Cardiac muscle cell (in vitro differentiated cells and primary cell): ENCODE measurements around the gene BCR. TPM values are rescaled to one million over a fixed set of nuclear protein-coding genes. Genes with fewer than 3 reads are reported as not detected.

ENCODE experiments used
- DNase-seq, 2 donors: peaks; one replicate each; pipeline versions ENCODE4 v3.0.0 to v3.0.0-alpha.2; 2010 to 2017; ENCODE audit warnings: low read depth in 1 of 2, low spot score in 1 of 2
- H3K27ac ChIP-seq: fragments of 200-600 bp; sonication (generic); 2 replicates; pipeline ENCODE4 v1.5.1; 2016
- H3K27me3 ChIP-seq: fragments of 200-600 bp; sonication (generic); 2 replicates; pipeline ENCODE4 v1.6.0; 2016; ENCODE audit warnings: control low read depth
- H3K36me3 ChIP-seq: fragments of 200-600 bp; sonication (generic); 2 replicates; pipeline ENCODE4 v1.5.1; 2016; ENCODE audit warnings: control low read depth
- H3K4me1 ChIP-seq: fragments of 200-600 bp; sonication (generic); 2 replicates; pipeline ENCODE4 v1.8.1; 2017; ENCODE audit warnings: low read depth, mild to moderate bottlenecking, mixed run types
- H3K4me3 ChIP-seq: fragments of 200-600 bp; sonication (generic); 2 replicates; pipeline ENCODE4 v1.5.1; 2016; ENCODE audit warnings: mild to moderate bottlenecking
- H3K9me3 ChIP-seq: fragments of 200-600 bp; sonication (generic); 2 replicates; pipeline ENCODE4 v1.5.1; 2017; ENCODE audit warnings: low read depth, mild to moderate bottlenecking, control low read depth
- polyA plus RNA-seq: library from polyadenylated mRNA; unstranded; fragments of >200 nt; fragmentation: Nextera tagmentation; extraction: Ambion mirVana; gene quantifications from 2 replicates; pipeline ENCODE4 v1.2.1, GENCODE V29; 2016
- total RNA-seq: library from RNA; depleted of rRNA; stranded (reverse); fragments of >200 nt; gene quantifications from 2 replicates; pipeline ENCODE4 v1.2.3, GENCODE V29; 2016
- TF ChIP-seq, protein P1 (sequence below): IDR thresholded peaks from 2 replicates; pipeline ENCODE4 v1.5.1; 2012; ENCODE audit warnings: low read depth, mild to moderate bottlenecking, low read length

BCR gene
- total and polyA plus RNA-seq, 2 experiments from 2014 or later, result 30.9 to 53.1 TPM

DNA sequence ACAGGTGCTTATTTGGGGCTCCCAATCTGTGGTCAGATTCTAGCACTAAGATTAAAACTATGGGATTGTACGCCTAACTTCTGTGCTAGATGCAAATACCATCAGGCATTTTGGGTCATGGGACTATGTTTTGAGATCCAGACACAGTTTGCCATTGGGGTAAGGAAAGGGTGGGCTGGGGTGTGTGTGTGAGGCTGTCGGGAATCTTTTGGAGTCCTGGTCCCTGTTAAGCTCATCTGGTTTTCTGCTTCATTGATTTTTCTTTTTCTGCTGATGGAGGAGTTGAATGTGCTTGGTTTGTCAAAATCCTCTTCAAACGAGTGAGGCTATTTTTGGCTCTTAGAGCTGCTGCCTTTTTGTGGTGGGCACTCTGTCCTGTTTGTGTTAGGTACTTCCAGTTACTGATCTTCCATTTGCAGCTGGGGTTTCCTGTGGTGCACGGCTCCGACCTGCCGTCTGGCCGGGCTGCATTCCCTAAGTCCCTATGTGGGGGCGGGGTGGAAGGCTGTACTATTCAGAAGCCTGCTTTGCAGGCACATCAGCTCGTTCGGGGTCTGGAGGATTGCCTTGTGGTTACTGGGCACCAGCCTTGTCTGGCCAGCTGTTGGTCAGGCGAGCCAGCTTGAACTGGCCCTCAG is 2.9 kb downstream of the BCR start:
- Histone ChIP-seq H3K36me3 (no peaks in the 10 kb centered on the region), H3K9me3 (no peaks in the 10 kb centered on the region), H3K4me1 (peaks cover 21% of the 10 kb centered on the region), H3K27ac (peak overlapping the region; percentile 23), H3K4me3 (peak overlapping the region; percentile 76), H3K27me3 (no peaks in the 10 kb centered on the region)
- DNase-seq, result peak; percentile 76 to 86
- TF ChIP-seq, protein P1, sequence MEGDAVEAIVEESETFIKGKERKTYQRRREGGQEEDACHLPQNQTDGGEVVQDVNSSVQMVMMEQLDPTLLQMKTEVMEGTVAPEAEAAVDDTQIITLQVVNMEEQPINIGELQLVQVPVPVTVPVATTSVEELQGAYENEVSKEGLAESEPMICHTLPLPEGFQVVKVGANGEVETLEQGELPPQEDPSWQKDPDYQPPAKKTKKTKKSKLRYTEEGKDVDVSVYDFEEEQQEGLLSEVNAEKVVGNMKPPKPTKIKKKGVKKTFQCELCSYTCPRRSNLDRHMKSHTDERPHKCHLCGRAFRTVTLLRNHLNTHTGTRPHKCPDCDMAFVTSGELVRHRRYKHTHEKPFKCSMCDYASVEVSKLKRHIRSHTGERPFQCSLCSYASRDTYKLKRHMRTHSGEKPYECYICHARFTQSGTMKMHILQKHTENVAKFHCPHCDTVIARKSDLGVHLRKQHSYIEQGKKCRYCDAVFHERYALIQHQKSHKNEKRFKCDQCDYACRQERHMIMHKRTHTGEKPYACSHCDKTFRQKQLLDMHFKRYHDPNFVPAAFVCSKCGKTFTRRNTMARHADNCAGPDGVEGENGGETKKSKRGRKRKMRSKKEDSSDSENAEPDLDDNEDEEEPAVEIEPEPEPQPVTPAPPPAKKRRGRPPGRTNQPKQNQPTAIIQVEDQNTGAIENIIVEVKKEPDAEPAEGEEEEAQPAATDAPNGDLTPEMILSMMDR, result no peak

DNA sequence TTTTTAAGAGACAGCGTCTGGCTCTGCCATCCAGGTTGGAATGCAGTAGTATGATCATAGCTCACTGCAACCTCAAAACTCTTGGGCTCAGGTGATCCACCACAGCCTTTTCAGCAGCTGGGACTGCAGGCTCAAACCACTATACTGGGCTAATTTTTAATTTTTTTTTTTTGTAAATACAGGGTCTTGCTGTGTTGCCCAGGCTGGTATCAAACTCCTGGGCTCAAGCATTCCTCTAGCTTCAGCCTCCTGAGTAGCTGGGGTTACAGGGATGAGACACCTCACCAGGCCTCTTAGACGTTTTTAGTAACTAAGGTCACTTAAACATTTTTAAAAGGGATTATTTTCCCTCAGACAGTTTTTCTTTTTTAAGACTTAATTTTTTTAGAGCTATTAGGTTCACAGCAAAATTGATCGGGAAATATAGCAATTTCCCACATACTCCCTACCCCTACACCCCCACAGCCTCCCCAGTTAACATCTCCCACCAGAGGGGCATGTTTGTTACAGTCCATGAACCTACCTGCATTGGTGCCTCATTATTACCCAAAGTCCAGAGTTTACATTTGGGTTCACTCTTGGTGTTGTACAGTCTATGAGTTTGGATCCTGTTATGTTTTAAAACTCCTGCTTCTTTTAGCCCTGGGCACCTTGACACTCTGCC is 3.9 kb downstream of the BCR start:
- Histone ChIP-seq H3K4me3 (no peak overlapping the region), H3K27ac (no peak overlapping the region), H3K27me3 (no peaks in the 10 kb centered on the region), H3K9me3 (no peaks in the 10 kb centered on the region), H3K36me3 (no peaks in the 10 kb centered on the region), H3K4me1 (peaks cover 21% of the 10 kb centered on the region)
- TF ChIP-seq, protein P1, result no peak
- DNase-seq, result no peak

DNA sequence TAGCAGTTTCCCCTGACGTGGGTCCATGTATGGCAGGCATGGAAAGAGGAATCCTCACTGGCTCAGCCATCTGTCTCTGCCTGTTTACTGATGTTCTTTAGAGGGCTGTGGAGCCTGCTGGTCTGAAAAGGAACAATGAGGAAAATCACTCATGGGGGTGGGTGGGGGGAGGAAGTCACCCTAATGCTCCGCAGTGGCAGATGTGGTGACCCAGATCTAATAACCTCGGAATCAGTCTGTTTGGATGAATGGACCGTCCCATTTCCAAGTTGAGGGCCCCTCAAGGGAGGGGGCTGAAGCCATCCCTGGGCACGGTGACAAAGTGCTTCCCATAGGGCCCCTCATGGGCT is 4.4 kb downstream of the BCR start:
- no peaks in the 10 kb centered on the region for H3K36me3 ChIP-seq
- H3K9me3 ChIP-seq, result no peaks in the 10 kb centered on the region
- no peak overlapping the region for H3K27ac ChIP-seq
- DNase-seq, result no peak
- TF ChIP-seq, protein P1, result no peak
- no peak overlapping the region for H3K4me3 ChIP-seq
- no peaks in the 10 kb centered on the region for H3K27me3 ChIP-seq
- peaks cover 21% of the 10 kb centered on the region for H3K4me1 ChIP-seq

DNA sequence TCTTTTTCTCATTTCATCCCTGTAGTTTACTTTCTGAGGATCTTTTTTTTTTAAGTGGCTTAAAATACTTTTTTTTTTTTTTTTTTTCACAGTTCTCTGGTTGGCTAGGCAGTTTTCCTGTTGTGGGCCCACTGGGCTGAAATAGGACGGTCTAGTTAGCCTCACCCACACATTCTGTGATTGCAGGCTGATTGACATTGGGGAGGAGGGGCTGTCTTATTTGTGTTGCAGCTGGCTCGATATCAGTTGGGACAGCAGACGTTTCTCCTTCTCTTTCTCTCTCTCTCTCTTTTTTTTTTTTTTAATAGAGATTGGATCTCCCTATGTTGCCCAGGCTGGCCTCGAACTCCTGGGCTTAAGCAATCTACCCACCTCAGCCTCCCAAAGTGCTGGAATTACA is 6.9 kb downstream of the BCR start:
- Histone ChIP-seq H3K27me3 (no peaks in the 10 kb centered on the region), H3K4me3 (no peak overlapping the region), H3K9me3 (no peaks in the 10 kb centered on the region), H3K27ac (no peak overlapping the region), H3K4me1 (peaks cover 24% of the 10 kb centered on the region), H3K36me3 (no peaks in the 10 kb centered on the region)
- peak in 1 of 2 donors; percentile 47 for DNase-seq
- TF ChIP-seq, protein P1, result no peak

DNA sequence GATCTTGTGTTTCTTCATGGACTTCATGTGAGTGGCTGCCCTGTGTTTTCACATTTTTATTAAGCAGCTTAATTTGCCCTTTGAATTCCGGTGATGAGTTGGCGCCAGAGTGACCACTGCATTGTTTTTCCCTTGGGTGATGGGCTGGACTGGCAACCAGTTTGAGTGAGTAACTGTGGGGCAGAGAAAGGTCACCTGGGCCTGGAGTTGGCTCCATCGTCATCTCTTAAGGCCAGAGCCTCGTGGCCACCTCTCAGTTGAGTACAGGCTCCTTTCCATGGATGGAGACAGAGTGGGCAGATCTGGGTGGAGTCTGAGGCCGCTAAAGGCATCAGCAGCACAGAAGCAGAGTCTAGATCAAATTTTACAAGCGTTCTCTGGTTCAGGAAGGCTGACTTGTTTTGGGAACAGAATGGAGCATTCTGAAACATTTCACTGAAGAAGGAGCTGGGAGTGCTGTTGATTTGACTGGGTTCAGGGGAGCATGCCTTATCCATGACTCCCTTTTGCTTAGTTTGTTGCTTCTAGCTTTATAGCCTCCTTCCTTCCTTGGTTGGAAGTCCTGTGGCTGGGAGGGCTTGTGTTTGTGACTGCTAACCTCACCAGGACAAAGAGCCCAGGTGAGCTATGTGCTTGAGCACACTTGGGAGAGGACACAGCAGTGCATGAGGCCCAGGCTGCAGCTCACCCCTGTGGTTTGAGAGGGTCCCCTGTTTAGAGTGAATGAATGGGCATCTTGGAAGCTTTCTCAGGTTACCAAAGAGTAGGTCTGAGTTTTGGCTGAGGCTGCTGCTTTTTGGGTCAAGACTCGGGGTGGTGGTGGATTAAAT is 7.8 kb downstream of the BCR start:
- H3K4me3 ChIP-seq, result no peak overlapping the region
- no peak overlapping the region for H3K27ac ChIP-seq
- TF ChIP-seq, protein P1, result no peak
- H3K4me1 ChIP-seq, result peaks cover 23% of the 10 kb centered on the region
- H3K36me3 ChIP-seq, result no peaks in the 10 kb centered on the region
- DNase-seq, result no peak
- no peaks in the 10 kb centered on the region for H3K27me3 ChIP-seq
- no peaks in the 10 kb centered on the region for H3K9me3 ChIP-seq
